HL-60 (cell line): Measurements from ENCODE around the gene SAP130.
A peak's percentile ranks its signal among the peaks of the same experiment; 100 is the strongest.

Experiments
- DNase-seq, 2 experiments: peaks; one replicate each; pipeline ENCODE4 v3.0.0-alpha.2; 2010 to 2020; ENCODE audit warnings: low read depth in 1 of 2, low spot score in 1 of 2
- H3K27ac ChIP-seq: fragments of 250-450 bp; sonication (Bioruptor Pico); replicated peaks from 2 replicates; pipeline ENCODE4 v1.5.1; 2020; ENCODE audit warnings: mild to moderate bottlenecking, moderate library complexity
- H3K27me3 ChIP-seq: fragments of 250-450 bp; sonication (Bioruptor Pico); 2 replicates; pipeline ENCODE4 v1.5.1; 2021; ENCODE audit warnings: mild to moderate bottlenecking, moderate library complexity; ENCODE audit not compliant: insufficient read depth, poor library complexity, severe bottlenecking
- H3K4me3 ChIP-seq: replicated peaks from 2 replicates; pipeline ENCODE4 v1.5.1; 2011; ENCODE audit warnings: mild to moderate bottlenecking, control low read depth, low read length; ENCODE audit not compliant: insufficient read depth
- GABPA ChIP-seq: IDR thresholded peaks from 2 replicates; pipeline ENCODE4 v1.6.1; 2012; ENCODE audit warnings: low read depth
- POLR2AphosphoS5 ChIP-seq: IDR thresholded peaks from 2 replicates; pipeline ENCODE4 v1.6.1; 2012; ENCODE audit warnings: low read depth
- SPI1 ChIP-seq: IDR thresholded peaks from 2 replicates; pipeline ENCODE4 v1.6.1; 2012; ENCODE audit warnings: low read depth, mild to moderate bottlenecking, borderline replicate concordance
- long read RNA-seq: library from polyadenylated mRNA; unstranded; transcript quantifications from one replicate; pipeline ENCODE4 v2.0.0, GENCODE V29; 2020
- TF ChIP-seq, protein P1 (sequence below): IDR thresholded peaks from 2 replicates; pipeline ENCODE4 v1.6.1; 2012; ENCODE audit warnings: low read depth; ENCODE audit not compliant: insufficient replicate concordance
- TF ChIP-seq, protein P2 (sequence below): IDR thresholded peaks from one replicate; pipeline ENCODE4 v1.5.1; 2011; ENCODE audit warnings: low read length, control low read depth, inconsistent platforms; ENCODE audit not compliant: insufficient read depth

SAP130 gene
- long read RNA-seq, full-length matches to known transcripts: 4 of 28 reads
- long read RNA-seq, partial matches to known transcripts: 11 of 28 reads
- long read RNA-seq, other reads (novel, unspliced or antisense): 13 of 28 reads

DNA sequence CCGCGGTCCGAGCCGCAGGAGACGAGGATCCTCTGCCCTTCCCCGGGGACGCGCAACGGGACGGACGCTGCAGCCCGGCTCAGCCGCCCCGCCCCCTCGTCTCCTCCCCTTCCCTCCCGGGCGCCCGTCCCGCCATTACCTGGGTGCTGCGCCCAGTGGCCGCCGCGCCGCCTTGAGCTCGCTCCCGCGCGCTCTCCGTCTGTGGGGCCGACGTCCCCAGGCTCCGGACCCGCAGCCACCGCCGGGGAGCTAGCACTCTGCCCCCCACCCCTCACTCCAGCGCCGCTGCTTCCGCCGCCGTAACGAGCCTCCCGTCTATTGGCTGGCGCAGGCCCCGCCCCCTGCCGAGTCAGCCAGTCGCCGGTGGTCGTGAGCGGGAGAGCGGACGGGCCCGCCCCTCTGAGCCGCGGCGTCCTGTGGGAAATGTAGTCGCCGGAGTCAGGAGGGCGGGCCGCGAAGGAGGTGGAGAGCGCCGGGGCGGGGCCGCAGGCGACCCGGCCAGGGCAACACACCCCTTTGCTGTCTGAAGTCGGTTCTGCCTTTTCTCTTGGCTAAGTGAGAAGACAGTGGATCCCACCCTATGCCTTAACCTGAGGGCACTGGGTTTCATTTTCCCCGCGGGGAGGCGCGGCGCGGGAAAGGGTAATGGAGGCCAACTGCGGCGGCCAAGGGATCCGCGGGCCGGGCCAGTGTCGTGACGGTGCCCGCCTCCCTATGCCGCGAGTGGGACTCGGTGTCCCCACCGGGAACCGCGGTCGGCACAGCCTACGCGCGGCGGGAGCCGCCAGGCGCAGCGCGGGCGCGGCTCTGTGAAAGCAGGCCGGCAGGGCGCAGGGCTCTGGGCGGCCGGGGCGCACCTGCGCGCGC, at the start of gene SAP130:
Gene SAP130, minus strand, starts transcription at position 259 of the 867 bp plus-strand sequence. CDS start 1,767 bp downstream, outside the sequence.
- TF ChIP-seq POLR2AphosphoS5 (peak; percentile 47; the same call in 1 of the 2 replicates), GABPA (peak; percentile 36; the same call in 1 of the 2 replicates), SPI1 (no peak)
- TF ChIP-seq, protein P1, sequence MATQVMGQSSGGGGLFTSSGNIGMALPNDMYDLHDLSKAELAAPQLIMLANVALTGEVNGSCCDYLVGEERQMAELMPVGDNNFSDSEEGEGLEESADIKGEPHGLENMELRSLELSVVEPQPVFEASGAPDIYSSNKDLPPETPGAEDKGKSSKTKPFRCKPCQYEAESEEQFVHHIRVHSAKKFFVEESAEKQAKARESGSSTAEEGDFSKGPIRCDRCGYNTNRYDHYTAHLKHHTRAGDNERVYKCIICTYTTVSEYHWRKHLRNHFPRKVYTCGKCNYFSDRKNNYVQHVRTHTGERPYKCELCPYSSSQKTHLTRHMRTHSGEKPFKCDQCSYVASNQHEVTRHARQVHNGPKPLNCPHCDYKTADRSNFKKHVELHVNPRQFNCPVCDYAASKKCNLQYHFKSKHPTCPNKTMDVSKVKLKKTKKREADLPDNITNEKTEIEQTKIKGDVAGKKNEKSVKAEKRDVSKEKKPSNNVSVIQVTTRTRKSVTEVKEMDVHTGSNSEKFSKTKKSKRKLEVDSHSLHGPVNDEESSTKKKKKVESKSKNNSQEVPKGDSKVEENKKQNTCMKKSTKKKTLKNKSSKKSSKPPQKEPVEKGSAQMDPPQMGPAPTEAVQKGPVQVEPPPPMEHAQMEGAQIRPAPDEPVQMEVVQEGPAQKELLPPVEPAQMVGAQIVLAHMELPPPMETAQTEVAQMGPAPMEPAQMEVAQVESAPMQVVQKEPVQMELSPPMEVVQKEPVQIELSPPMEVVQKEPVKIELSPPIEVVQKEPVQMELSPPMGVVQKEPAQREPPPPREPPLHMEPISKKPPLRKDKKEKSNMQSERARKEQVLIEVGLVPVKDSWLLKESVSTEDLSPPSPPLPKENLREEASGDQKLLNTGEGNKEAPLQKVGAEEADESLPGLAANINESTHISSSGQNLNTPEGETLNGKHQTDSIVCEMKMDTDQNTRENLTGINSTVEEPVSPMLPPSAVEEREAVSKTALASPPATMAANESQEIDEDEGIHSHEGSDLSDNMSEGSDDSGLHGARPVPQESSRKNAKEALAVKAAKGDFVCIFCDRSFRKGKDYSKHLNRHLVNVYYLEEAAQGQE: no peak
- TF ChIP-seq, protein P2, sequence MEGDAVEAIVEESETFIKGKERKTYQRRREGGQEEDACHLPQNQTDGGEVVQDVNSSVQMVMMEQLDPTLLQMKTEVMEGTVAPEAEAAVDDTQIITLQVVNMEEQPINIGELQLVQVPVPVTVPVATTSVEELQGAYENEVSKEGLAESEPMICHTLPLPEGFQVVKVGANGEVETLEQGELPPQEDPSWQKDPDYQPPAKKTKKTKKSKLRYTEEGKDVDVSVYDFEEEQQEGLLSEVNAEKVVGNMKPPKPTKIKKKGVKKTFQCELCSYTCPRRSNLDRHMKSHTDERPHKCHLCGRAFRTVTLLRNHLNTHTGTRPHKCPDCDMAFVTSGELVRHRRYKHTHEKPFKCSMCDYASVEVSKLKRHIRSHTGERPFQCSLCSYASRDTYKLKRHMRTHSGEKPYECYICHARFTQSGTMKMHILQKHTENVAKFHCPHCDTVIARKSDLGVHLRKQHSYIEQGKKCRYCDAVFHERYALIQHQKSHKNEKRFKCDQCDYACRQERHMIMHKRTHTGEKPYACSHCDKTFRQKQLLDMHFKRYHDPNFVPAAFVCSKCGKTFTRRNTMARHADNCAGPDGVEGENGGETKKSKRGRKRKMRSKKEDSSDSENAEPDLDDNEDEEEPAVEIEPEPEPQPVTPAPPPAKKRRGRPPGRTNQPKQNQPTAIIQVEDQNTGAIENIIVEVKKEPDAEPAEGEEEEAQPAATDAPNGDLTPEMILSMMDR: no peak

DNA sequence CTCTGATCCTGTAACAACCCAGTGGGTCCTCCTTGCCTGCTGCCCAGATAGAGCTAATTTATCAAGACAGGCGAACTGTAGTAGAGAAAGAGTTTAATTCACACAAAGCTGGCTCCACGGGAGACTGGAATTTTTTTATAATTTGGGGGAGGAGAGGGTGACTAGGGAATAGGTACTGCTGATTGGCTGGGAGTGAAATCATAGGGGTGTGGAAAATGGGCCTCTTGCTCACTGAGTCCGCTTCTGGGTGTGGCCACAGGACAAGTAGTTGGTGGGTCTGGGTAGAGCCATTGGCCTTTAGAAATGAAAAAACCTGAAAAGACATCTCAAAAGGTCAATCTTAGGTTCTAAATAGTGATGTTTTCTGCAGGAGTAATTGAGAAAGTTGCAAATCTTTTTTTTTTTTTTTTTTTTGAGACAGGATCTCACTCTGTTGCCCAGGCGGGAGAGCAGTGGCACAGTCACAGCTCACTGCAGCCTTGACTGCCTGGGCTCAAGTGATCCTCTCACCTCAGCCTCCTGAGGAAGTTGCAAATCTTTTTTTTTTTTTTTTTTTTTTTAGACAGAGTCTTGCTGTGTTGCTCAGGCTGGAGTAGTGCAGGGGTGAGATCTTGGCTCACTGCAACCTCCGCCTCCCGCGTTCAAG, 48.7 kb upstream of the SAP130 start:
- DNase-seq: no peak
- Histone ChIP-seq H3K27me3 (no peaks in the 10 kb centered on the region), H3K27ac (no peak overlapping the region), H3K4me3 (no peak overlapping the region)
- TF ChIP-seq GABPA (no peak), POLR2AphosphoS5 (no peak), SPI1 (no peak)
- TF ChIP-seq, protein P1: no peak
- TF ChIP-seq, protein P2: no peak

More for the DNA sequence above, at the start of gene SAP130:
- peak; percentile 79 to 98 for DNase-seq
- no peaks in the 10 kb centered on the region for H3K27me3 ChIP-seq
- peak within 1 kb of the TSS; percentile 88 for H3K27ac ChIP-seq
- H3K4me3 ChIP-seq: peak within 1 kb of the TSS; percentile 97

DNA sequence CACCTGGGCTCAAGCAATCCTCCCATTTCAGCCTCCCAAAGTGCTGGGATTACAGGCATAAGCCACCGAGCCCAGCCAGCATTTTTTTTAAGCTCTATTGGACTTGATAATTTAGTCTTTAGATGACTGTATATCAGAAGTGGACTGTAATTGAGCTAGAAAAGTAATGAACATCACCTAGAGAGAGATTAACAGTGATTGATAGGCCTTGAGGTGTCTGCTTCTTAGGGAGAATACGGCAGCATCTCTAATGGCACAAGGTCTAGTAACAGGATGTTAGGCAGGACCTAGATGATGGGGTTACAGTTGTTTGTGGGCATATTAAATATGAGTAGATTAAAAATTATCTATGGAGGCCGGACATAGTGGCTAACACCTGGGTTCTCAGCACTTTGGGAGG, 45.4 kb upstream of the SAP130 start:
- no peaks in the 10 kb centered on the region for H3K27me3 ChIP-seq
- H3K4me3 ChIP-seq: no peak overlapping the region
- H3K27ac ChIP-seq: no peak overlapping the region
- TF ChIP-seq, protein P1: no peak
- DNase-seq: no peak
